ENCODE measurements around the gene CNDP2.

GRCh38 chr18:74447404-74448152 is 48.6 kb upstream of the CNDP2 start:
- no peak for TF ChIP-seq POLR2A (IDR thresholded peaks at IDR 0.05)
- TF ChIP-seq CTCF (IDR thresholded peaks at IDR 0.05) = no peak
